Measurements from ENCODE around the gene RPS8. TPM values are rescaled to one million over a fixed set of nuclear protein-coding genes. Genes with fewer than 3 reads are reported as not detected.
"Not testable (repeated sequence)": the region's sequence is repeated elsewhere in the genome, so short reads cannot be mapped to it uniquely, and the experiment has no call there.

RPS8 gene
- total RNA-seq, 6 donors from 2014 or later: 507 to 1,439 (median 1,183) TPM

- H3K27ac ChIP-seq: no peak overlapping the region
- no peak for DNase-seq
- H3K4me1 ChIP-seq: peaks cover 6 to 13% (median 7%) of the 10 kb centered on the region in 4 donors
- H3K27me3 ChIP-seq: no peaks in the 10 kb centered on the region
- TF ChIP-seq POLR2A (IDR thresholded peaks at IDR 0.05) (no peak), EP300 (IDR thresholded peaks at IDR 0.05) (no peak), POLR2AphosphoS5 (IDR thresholded peaks at IDR 0.05) (no peak), CTCF (IDR thresholded peaks at IDR 0.05) (no peak)
- no peak overlapping the region for H3K4me3 ChIP-seq
- H3K36me3 ChIP-seq: no peaks in the 10 kb centered on the region
- H3K9me3 ChIP-seq: no peaks in the 10 kb centered on the region
- no peak for ATAC-seq (ENCODE audit: low FRiP score in 2 of 2)
- WGBS, 2 donors: 95 to 100% methylated on average over 1 of the region's 1 CpG
These were observed 39.3 kb upstream of the RPS8 start for GRCh38 chr1:44735992-44736391.

GRCh38 chr1:44738953-44739306, 36.4 kb upstream of the RPS8 start:
- Histone ChIP-seq H3K4me3 (peak overlapping the region in 3 of 4 donors; percentile 39 to 65 (median 56)), H3K27ac (peak overlapping the region; percentile 75 to 93 (median 87))

GRCh38 chr1:44739307-44740178, 35.8 kb upstream of the RPS8 start, which contains the start of gene KIF2C:
TSS of gene KIF2C (plus strand) at chr1:44739837. CDS start at chr1:44739933, 96 bp downstream.
- TF ChIP-seq EP300 (IDR thresholded peaks at IDR 0.05) (peak in 1 of 4 donors; percentile 67), CTCF (IDR thresholded peaks at IDR 0.05) (peak in 3 of 6 experiments; percentile 19 to 39 (median 21)), POLR2AphosphoS5 (IDR thresholded peaks at IDR 0.05) (peak; percentile 69 to 92), POLR2A (IDR thresholded peaks at IDR 0.05) (peak in 3 of 4 donors; percentile 62 to 79 (median 64))
- WGBS, 2 donors: 0 to 1% methylated on average over 38 to 55 of the region's 57 CpGs
- no peaks in the 10 kb centered on the region for H3K36me3 ChIP-seq
- H3K27ac ChIP-seq: peak within 1 kb of the TSS; percentile 75 to 93 (median 87)
- H3K9me3 ChIP-seq: no peaks in the 10 kb centered on the region
- ATAC-seq (ENCODE audit: low FRiP score in 2 of 2): peak; percentile 99 to 100
- peak; percentile 97 to 99 for DNase-seq
- peak within 1 kb of the TSS; percentile 25 to 65 (median 48) for H3K4me3 ChIP-seq
- H3K4me1 ChIP-seq: peaks cover 6 to 9% (median 7%) of the 10 kb centered on the region in 4 donors
- no peaks in the 10 kb centered on the region for H3K27me3 ChIP-seq

More at GRCh38 chr1:44738953-44739306, 36.4 kb upstream of the RPS8 start:
- not testable (repeated sequence) for ATAC-seq (ENCODE audit: low FRiP score in 2 of 2); H3K36me3 ChIP-seq; H3K27me3 ChIP-seq; H3K9me3 ChIP-seq; H3K4me1 ChIP-seq; DNase-seq
- WGBS, 2 donors: 68 to 95% methylated on average over 1 of the region's 1 CpG

GRCh38 chr1:44740179-44740617, 35.1 kb upstream of the RPS8 start:
- peak in 1 of 2 donors; percentile 5 for ATAC-seq (ENCODE audit: low FRiP score in 2 of 2)
- Histone ChIP-seq H3K9me3 (no peaks in the 10 kb centered on the region), H3K4me1 (peaks cover 6 to 9% (median 7%) of the 10 kb centered on the region in 4 donors), H3K36me3 (no peaks in the 10 kb centered on the region), H3K4me3 (peak overlapping the region in 3 of 4 donors; percentile 39 to 65 (median 56)), H3K27me3 (no peaks in the 10 kb centered on the region), H3K27ac (peak overlapping the region in 3 of 4 donors; percentile 75 to 87 (median 87))
- 2 to 3% methylated on average over 14 of the region's 14 CpGs for WGBS, 2 donors
- TF ChIP-seq POLR2A (IDR thresholded peaks at IDR 0.05) (no peak), POLR2AphosphoS5 (IDR thresholded peaks at IDR 0.05) (no peak), CTCF (IDR thresholded peaks at IDR 0.05) (no peak), EP300 (IDR thresholded peaks at IDR 0.05) (no peak)
- no peak for DNase-seq

GRCh38 chr1:44743211-44743610, 32.1 kb upstream of the RPS8 start:
- peaks cover 6 to 9% (median 7%) of the 10 kb centered on the region in 4 donors for H3K4me1 ChIP-seq
- ATAC-seq (ENCODE audit: low FRiP score in 2 of 2) (no peak), DNase-seq (no peak)
- 84 to 100% methylated on average over 1 of the region's 1 CpG for WGBS, 2 donors
- TF ChIP-seq EP300 (IDR thresholded peaks at IDR 0.05) (no peak), CTCF (IDR thresholded peaks at IDR 0.05) (no peak), POLR2AphosphoS5 (IDR thresholded peaks at IDR 0.05) (no peak), POLR2A (IDR thresholded peaks at IDR 0.05) (no peak)
- H3K9me3 ChIP-seq: no peaks in the 10 kb centered on the region
- no peaks in the 10 kb centered on the region for H3K36me3 ChIP-seq
- H3K27me3 ChIP-seq: no peaks in the 10 kb centered on the region
- no peak overlapping the region for H3K4me3 ChIP-seq
- H3K27ac ChIP-seq: no peak overlapping the region
